Breast epithelium (tissue), 3 donors: Measurements from ENCODE around the gene TAF13.

Source experiments
- CTCF ChIP-seq, 3 donors: fragments of 450-650 bp; IDR thresholded peaks; one replicate each; pipeline ENCODE4 v1.5.1; 2016 to 2017; ENCODE audit warnings: antibody characterized with exemption in 3 of 3, mild to moderate bottlenecking in 3 of 3, moderate library complexity in 3 of 3
- POLR2AphosphoS5 ChIP-seq, 3 donors: sonication (generic); formaldehyde crosslinking; IDR thresholded peaks; one replicate each; pipeline ENCODE4 v1.6.1; 2017; ENCODE audit warnings: antibody characterized with exemption in 3 of 3

- TF ChIP-seq CTCF (IDR thresholded peaks at IDR 0.05) (no peak), POLR2AphosphoS5 (IDR thresholded peaks at IDR 0.05) (no peak)
Measured at GRCh38 chr1:109118089-109118488, 42.3 kb upstream of the TAF13 start.
